ENCODE data around the gene AMBRA1. TPM values are rescaled to one million over a fixed set of nuclear protein-coding genes. Genes with fewer than 3 reads are reported as not detected.

The AMBRA1 gene
- total and polyA plus RNA-seq, 2 donors (not counting 3 experiments of a cell fraction or from before 2014, with no cell fraction given), result 18.4 to 32.4 TPM

- H3K27ac ChIP-seq (ENCODE audit: insufficient read depth, low read depth, low read length), result no peak overlapping the region
- peaks cover 4% of the 10 kb centered on the region for H4K20me1 ChIP-seq (replicated peaks; ENCODE audit: control insufficient read depth, extremely low read depth, insufficient read depth, low read length)
- peaks cover 2 to 21% of the 10 kb centered on the region in 2 experiments for H3K36me3 ChIP-seq (ENCODE audit: control insufficient read depth in 2 of 2, extremely low read depth in 1 of 2, insufficient read depth in 2 of 2, low read length in 2 of 2)
- FAIRE-seq, result no peak
- ChIA-PET CTCF (interaction anchor here (7.4 to 11.0 kb wide), 2 partner anchors 49 to 151 kb away, joined by 99 to 114 read pairs; partner anchors contain the start of gene CHRM4), POLR2A (no interaction called here)
- H3K4me3 ChIP-seq (replicated peaks in 1 of 3; ENCODE audit: insufficient read depth in 1 of 3, low read depth in 1 of 3, low read length in 3 of 3), result no peak overlapping the region
- H3K4me2 ChIP-seq (ENCODE audit: insufficient read depth, low read length), result no peak overlapping the region
- H3K4me1 ChIP-seq (ENCODE audit: control insufficient read depth, extremely low read depth, insufficient read depth, low read length), result no peaks in the 10 kb centered on the region
- H2AFZ ChIP-seq (ENCODE audit: low read depth, low read length), result no peak overlapping the region
- no peak for DNase-seq (ENCODE audit: low read depth, low spot score)
- H3K9me3 ChIP-seq (replicated peaks; ENCODE audit: control insufficient read depth, insufficient read depth, low read length), result no peaks in the 10 kb centered on the region
- dilution Hi-C loops (cut with MboI; ENCODE audit: extremely low pct_ligation_motif_present, low sequenced_read_pairs) (no loop called here), intact Hi-C loops (cut with micrococcal nuclease) (no loop called here)
- H3K9me1 ChIP-seq (replicated peaks; ENCODE audit: control insufficient read depth, extremely low read depth, insufficient read depth, low read length), result no peaks in the 10 kb centered on the region
- H3K27me3 ChIP-seq (ENCODE audit: control insufficient read depth in 2 of 2, insufficient read depth in 2 of 2, low read length in 2 of 2), result no peaks in the 10 kb centered on the region
- H3K79me2 ChIP-seq (ENCODE audit: control insufficient read depth, insufficient read depth, low read length), result peaks cover 17% of the 10 kb centered on the region
- H3K9ac ChIP-seq (replicated peaks; ENCODE audit: extremely low read depth, insufficient read depth, low read length), result no peak overlapping the region
- no TSS peak for BruUV-seq (replicated peaks)
- TF ChIP-seq JUN (IDR thresholded peaks at IDR 0.05; ENCODE audit: borderline replicate concordance, insufficient read depth, insufficient read length, low read depth), result no peak
- TF ChIP-seq GATA2 (IDR thresholded peaks at IDR 0.05; ENCODE audit: insufficient read depth, insufficient read length, low read depth, low read length), result no peak
- TF ChIP-seq FOS (IDR thresholded peaks at IDR 0.05; ENCODE audit: borderline replicate concordance, insufficient read depth, low read length), result no peak
- TF ChIP-seq EZH2 (IDR thresholded peaks at IDR 0.05; ENCODE audit: borderline replicate concordance, low read depth, low read length, severe bottlenecking), result no peak
- no peak for TF ChIP-seq MAX (IDR thresholded peaks at IDR 0.05; ENCODE audit: insufficient read depth, insufficient read length)
- no peak for TF ChIP-seq POLR2AphosphoS5 (IDR thresholded peaks at IDR 0.05; ENCODE audit: insufficient read depth, low read depth, low read length)
- no peak for TF ChIP-seq POLR2A (IDR thresholded peaks at IDR 0.05; ENCODE audit: low read depth, low read length)
- no peak for TF ChIP-seq MYC (IDR thresholded peaks at IDR 0.05; ENCODE audit: low read depth, low read length)
- no peak for TF ChIP-seq CTCF (IDR thresholded peaks at IDR 0.05; ENCODE audit: extremely low read depth in 1 of 2, insufficient read depth in 1 of 2, low read depth in 1 of 2, low read length in 2 of 2)
Observed at GRCh38 chr11:46540807-46541206, 53.0 kb downstream of the AMBRA1 start.
